Osteoblast (primary cell): ENCODE data around the gene CADPS2. TPM values are rescaled to one million over a fixed set of nuclear protein-coding genes. Genes with fewer than 3 reads are reported as not detected.

ENCODE experiments used
- DNase-seq: peaks from one replicate; pipeline ENCODE4 v3.0.0; 2011; ENCODE audit warnings: low spot score, mixed read lengths; ENCODE audit not compliant: insufficient read length; ENCODE audit errors: missing footprints
- H2AFZ ChIP-seq: 2 replicates; pipeline ENCODE4 v1.6.0; 2011; ENCODE audit warnings: mild to moderate bottlenecking, low read length
- H3K27ac ChIP-seq: 2 replicates; pipeline ENCODE4 v1.5.1; 2011; ENCODE audit warnings: mild to moderate bottlenecking, low read depth, low read length, moderate library complexity
- H3K27me3 ChIP-seq: 2 replicates; pipeline ENCODE4 v1.6.0; 2012; ENCODE audit warnings: mild to moderate bottlenecking, control low read depth, inconsistent platforms, low read length, moderate library complexity; ENCODE audit not compliant: insufficient read depth
- H3K36me3 ChIP-seq: 2 replicates; pipeline ENCODE4 v1.5.1; 2011; ENCODE audit warnings: mild to moderate bottlenecking, low read length, control low read depth, moderate library complexity; ENCODE audit not compliant: insufficient read depth
- H3K4me1 ChIP-seq: 2 replicates; pipeline ENCODE4 v1.5.1; 2011; ENCODE audit warnings: mild to moderate bottlenecking, low read length, control low read depth, moderate library complexity; ENCODE audit not compliant: insufficient read depth
- H3K4me2 ChIP-seq: 2 replicates; pipeline ENCODE4 v1.6.0; 2011; ENCODE audit warnings: mild to moderate bottlenecking, low read length; ENCODE audit not compliant: insufficient read depth
- H3K4me3 ChIP-seq: fragments of 200-600 bp; sonication (generic); 3 replicates; pipeline ENCODE4 v1.5.1; 2012; ENCODE audit warnings: mild to moderate bottlenecking, low read length, inconsistent platforms; ENCODE audit not compliant: insufficient read depth
- H3K79me2 ChIP-seq: 2 replicates; pipeline ENCODE4 v1.6.0; 2012; ENCODE audit warnings: mild to moderate bottlenecking, low read length, control low read depth, inconsistent platforms; ENCODE audit not compliant: insufficient read depth
- H3K9me3 ChIP-seq: 2 replicates; pipeline ENCODE4 v1.5.1; 2011; ENCODE audit warnings: low read depth, low read length, control low read depth
- H4K20me1 ChIP-seq: 2 replicates; pipeline ENCODE4 v1.6.0; 2012; ENCODE audit warnings: mild to moderate bottlenecking, low read length, control low read depth; ENCODE audit not compliant: insufficient read depth
- CTCF ChIP-seq: IDR thresholded peaks from 2 replicates; pipeline ENCODE4 v1.5.1; 2011; ENCODE audit warnings: mild to moderate bottlenecking, low read depth, low read length, moderate library complexity; ENCODE audit errors: extremely low read depth
- total RNA-seq: library from RNA; depleted of rRNA; stranded (reverse); fragments of >200 nt; gene quantifications from 2 replicates; pipeline ENCODE4 v1.2.3, GENCODE V29; 2012

Gene CADPS2
- total RNA-seq, 1 donor = 21.7 TPM

GRCh38 chr7:122543891-122544290, 342.4 kb downstream of the CADPS2 start:
- no peaks in the 10 kb centered on the region for H4K20me1 ChIP-seq

GRCh38 chr7:122543166-122543565, 343.1 kb downstream of the CADPS2 start:
- no peak for TF ChIP-seq CTCF
- Histone ChIP-seq H3K27ac (no peak overlapping the region), H3K9me3 (no peaks in the 10 kb centered on the region), H3K4me2 (no peak overlapping the region), H3K79me2 (no peaks in the 10 kb centered on the region), H3K36me3 (no peaks in the 10 kb centered on the region), H4K20me1 (no peaks in the 10 kb centered on the region), H3K4me1 (no peaks in the 10 kb centered on the region), H3K4me3 (no peak overlapping the region), H2AFZ (no peak overlapping the region), H3K27me3 (no peaks in the 10 kb centered on the region)
- no peak for DNase-seq

More at GRCh38 chr7:122543891-122544290, 342.4 kb downstream of the CADPS2 start:
- H3K4me3 ChIP-seq = no peak overlapping the region
- no peak for TF ChIP-seq CTCF
- no peak overlapping the region for H3K4me2 ChIP-seq
- no peaks in the 10 kb centered on the region for H3K9me3 ChIP-seq
- DNase-seq = no peak
- H2AFZ ChIP-seq = no peak overlapping the region
- no peaks in the 10 kb centered on the region for H3K36me3 ChIP-seq
- no peaks in the 10 kb centered on the region for H3K4me1 ChIP-seq
- no peaks in the 10 kb centered on the region for H3K79me2 ChIP-seq
- no peaks in the 10 kb centered on the region for H3K27me3 ChIP-seq
- no peak overlapping the region for H3K27ac ChIP-seq

DNA sequence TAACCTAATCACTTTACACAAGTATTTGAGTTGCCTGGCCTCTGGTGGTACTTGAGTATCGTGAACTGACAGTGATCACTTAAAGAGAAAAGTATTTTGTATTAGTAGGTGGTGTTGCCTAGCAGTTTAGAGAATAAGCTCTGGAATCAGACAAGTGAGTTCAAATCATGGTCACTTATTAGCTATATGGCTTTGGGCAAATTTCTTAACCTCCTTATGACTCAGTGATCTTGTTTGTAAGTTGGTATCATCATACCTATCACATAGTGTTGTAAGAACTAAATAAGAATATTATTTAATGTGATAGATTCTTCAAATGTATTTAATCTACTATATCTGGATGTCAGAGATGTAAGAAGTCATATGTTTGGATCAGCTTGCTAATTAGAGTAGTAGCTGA, 351.2 kb downstream of the CADPS2 start:
- Histone ChIP-seq H3K27me3 (no peaks in the 10 kb centered on the region), H3K4me3 (no peak overlapping the region), H4K20me1 (no peaks in the 10 kb centered on the region), H3K4me2 (no peak overlapping the region), H3K79me2 (no peaks in the 10 kb centered on the region), H3K36me3 (no peaks in the 10 kb centered on the region), H3K9me3 (no peaks in the 10 kb centered on the region), H2AFZ (no peak overlapping the region), H3K4me1 (no peaks in the 10 kb centered on the region), H3K27ac (no peak overlapping the region)
- DNase-seq = no peak
- no peak for TF ChIP-seq CTCF

GRCh38 chr7:122532406-122533269, 353.6 kb downstream of the CADPS2 start:
- H3K9me3 ChIP-seq = no peaks in the 10 kb centered on the region
- H3K4me1 ChIP-seq = no peaks in the 10 kb centered on the region
- H3K27ac ChIP-seq = no peak overlapping the region
- DNase-seq = peak; percentile 9
- H3K27me3 ChIP-seq = no peaks in the 10 kb centered on the region
- peak; percentile 42 for TF ChIP-seq CTCF
- no peak overlapping the region for H3K4me3 ChIP-seq
- H2AFZ ChIP-seq = no peak overlapping the region
- no peaks in the 10 kb centered on the region for H4K20me1 ChIP-seq
- H3K79me2 ChIP-seq = no peaks in the 10 kb centered on the region
- H3K4me2 ChIP-seq = no peak overlapping the region
- no peaks in the 10 kb centered on the region for H3K36me3 ChIP-seq
